ENCODE results near the gene CLEC5A.
A peak's percentile ranks its signal among the peaks of the same experiment; 100 is the strongest.
"Not testable (repeated sequence)": the region's sequence is repeated elsewhere in the genome, so short reads cannot be mapped to it uniquely, and the experiment has no call there.

The CLEC5A gene

GRCh38 chr7:141946796-141947195 lies at the start of gene CLEC5A:
Gene CLEC5A, minus strand, starts transcription at chr7:141946974. Its CDS starts 682 bp downstream, at chr7:141946292.
- H3K4me3 ChIP-seq (ENCODE audit: low read depth, low read length) = no peak within 1 kb of the TSS

- H3K4me3 ChIP-seq (ENCODE audit: low read depth, low read length) = no peak overlapping the region
These were observed 46.6 kb upstream of the CLEC5A start for GRCh38 chr7:141993354-141993753.

- H3K4me3 ChIP-seq (ENCODE audit: low read depth, low read length) = no peak overlapping the region
These were observed 45.9 kb upstream of the CLEC5A start for GRCh38 chr7:141992688-141993087.

GRCh38 chr7:141992156-141992555 lies 45.4 kb upstream of the CLEC5A start:
- no peak overlapping the region for H3K4me3 ChIP-seq (ENCODE audit: low read depth, low read length)

- H3K4me3 ChIP-seq (ENCODE audit: low read depth, low read length) = no peak overlapping the region
These were observed 44.4 kb upstream of the CLEC5A start for GRCh38 chr7:141991140-141991539.

GRCh38 chr7:141990011-141990725 lies 43.4 kb upstream of the CLEC5A start:
- no peak overlapping the region for H3K4me3 ChIP-seq (ENCODE audit: low read depth, low read length)

- H3K4me3 ChIP-seq (ENCODE audit: low read depth, low read length) = not testable (repeated sequence)
These were observed 41.0 kb upstream of the CLEC5A start for GRCh38 chr7:141987803-141988202.

GRCh38 chr7:141986923-141987322 lies 40.1 kb upstream of the CLEC5A start:
- no peak overlapping the region for H3K4me3 ChIP-seq (ENCODE audit: low read depth, low read length)

- H3K4me3 ChIP-seq (ENCODE audit: low read depth, low read length) = not testable (repeated sequence)
These were observed 39.2 kb upstream of the CLEC5A start for GRCh38 chr7:141985926-141986325.

GRCh38 chr7:141979568-141979967 lies 32.8 kb upstream of the CLEC5A start:
- H3K4me3 ChIP-seq (ENCODE audit: low read depth, low read length) = no peak overlapping the region

GRCh38 chr7:141978351-141978750 lies 31.6 kb upstream of the CLEC5A start:
- H3K4me3 ChIP-seq (ENCODE audit: low read depth, low read length) = no peak overlapping the region

GRCh38 chr7:141976524-141977245 lies 29.9 kb upstream of the CLEC5A start:
- peak overlapping the region; percentile 1 for H3K4me3 ChIP-seq (ENCODE audit: low read depth, low read length)

- peak overlapping the region; percentile 1 for H3K4me3 ChIP-seq (ENCODE audit: low read depth, low read length)
These were observed 29.2 kb upstream of the CLEC5A start for GRCh38 chr7:141975806-141976523.

GRCh38 chr7:141974831-141975230 lies 28.1 kb upstream of the CLEC5A start:
- H3K4me3 ChIP-seq (ENCODE audit: low read depth, low read length) = no peak overlapping the region

GRCh38 chr7:141973673-141974072 lies 26.9 kb upstream of the CLEC5A start, which contains the start of gene TAS2R38:
Gene TAS2R38, minus strand, starts transcription at chr7:141973773. Its CDS starts 84 bp downstream, at chr7:141973689.
- no peak within 1 kb of the TSS for H3K4me3 ChIP-seq (ENCODE audit: low read depth, low read length)

- no peak overlapping the region for H3K4me3 ChIP-seq (ENCODE audit: low read depth, low read length)
These were observed 14.1 kb upstream of the CLEC5A start for GRCh38 chr7:141960687-141961422.

GRCh38 chr7:141956084-141956483 lies 9.3 kb upstream of the CLEC5A start:
- no peak overlapping the region for H3K4me3 ChIP-seq (ENCODE audit: low read depth, low read length)

- no peak overlapping the region for H3K4me3 ChIP-seq (ENCODE audit: low read depth, low read length)
These were observed 7.6 kb upstream of the CLEC5A start for GRCh38 chr7:141954334-141954733.

GRCh38 chr7:141952461-141952860 lies 5.7 kb upstream of the CLEC5A start:
- H3K4me3 ChIP-seq (ENCODE audit: low read depth, low read length) = no peak overlapping the region

- H3K4me3 ChIP-seq (ENCODE audit: low read depth, low read length) = no peak overlapping the region
These were observed 4.0 kb upstream of the CLEC5A start for GRCh38 chr7:141950806-141951205.

- H3K4me3 ChIP-seq (ENCODE audit: low read depth, low read length) = no peak overlapping the region
These were observed 3.1 kb upstream of the CLEC5A start for GRCh38 chr7:141949911-141950310.

Measured in iPS-11a (cell line).